ENCODE measurements around the gene RNFT1.
"Not testable (repeated sequence)": the region's sequence is repeated elsewhere in the genome, so short reads cannot be mapped to it uniquely, and the experiment has no call there.

Gene RNFT1

GRCh38 chr17:59964482-59965328, at the start of gene RNFT1:
Gene RNFT1, minus strand, starts transcription at chr17:59964740. Its CDS starts 77 bp downstream, at chr17:59964663.
- peak; percentile 77 for DNase-seq

- DNase-seq = not testable (repeated sequence)
These were observed 44.8 kb upstream of the RNFT1 start for GRCh38 chr17:60009326-60009725.

- DNase-seq = not testable (repeated sequence)
These were observed 43.8 kb upstream of the RNFT1 start for GRCh38 chr17:60008377-60008776.

GRCh38 chr17:60006160-60006559, 41.6 kb upstream of the RNFT1 start:
- DNase-seq = no peak

GRCh38 chr17:60004561-60004960, 40.0 kb upstream of the RNFT1 start:
- not testable (repeated sequence) for DNase-seq

GRCh38 chr17:60002405-60002804, 37.9 kb upstream of the RNFT1 start:
- DNase-seq = not testable (repeated sequence)

- not testable (repeated sequence) for DNase-seq
These were observed 32.1 kb upstream of the RNFT1 start for GRCh38 chr17:59996608-59997007.

- DNase-seq = not testable (repeated sequence)
These were observed 10.6 kb upstream of the RNFT1 start for GRCh38 chr17:59975166-59975565.

- DNase-seq = not testable (repeated sequence)
These were observed 8.9 kb upstream of the RNFT1 start for GRCh38 chr17:59973483-59973882.

- no peak for DNase-seq
These were observed 8.2 kb upstream of the RNFT1 start for GRCh38 chr17:59972778-59973177.

GRCh38 chr17:59971771-59972170, 7.2 kb upstream of the RNFT1 start:
- not testable (repeated sequence) for DNase-seq

GRCh38 chr17:59963738-59964481, 630 bp downstream of the RNFT1 start:
- DNase-seq = no peak

- no peak for DNase-seq
These were observed 1.7 kb downstream of the RNFT1 start for GRCh38 chr17:59962739-59963318.

GRCh38 chr17:59959574-59959973, 5.0 kb downstream of the RNFT1 start:
- not testable (repeated sequence) for DNase-seq

GRCh38 chr17:59954856-59955255, 9.7 kb downstream of the RNFT1 start:
- DNase-seq = no peak

GRCh38 chr17:59950049-59950448, 14.5 kb downstream of the RNFT1 start:
- DNase-seq = no peak

- DNase-seq = not testable (repeated sequence)
These were observed 17.2 kb downstream of the RNFT1 start for GRCh38 chr17:59947310-59947709.

GRCh38 chr17:59946433-59946832, 18.1 kb downstream of the RNFT1 start:
- not testable (repeated sequence) for DNase-seq

GRCh38 chr17:59941131-59941530, 23.4 kb downstream of the RNFT1 start:
- no peak for DNase-seq

- DNase-seq = not testable (repeated sequence)
These were observed 23.8 kb downstream of the RNFT1 start for GRCh38 chr17:59940697-59941096.

GRCh38 chr17:59933317-59933716, 31.2 kb downstream of the RNFT1 start:
- not testable (repeated sequence) for DNase-seq

GRCh38 chr17:59930768-59931167, 33.8 kb downstream of the RNFT1 start:
- not testable (repeated sequence) for DNase-seq

- not testable (repeated sequence) for DNase-seq
These were observed 34.4 kb downstream of the RNFT1 start for GRCh38 chr17:59930121-59930520.

All from NK-92 treated with Interleukin-12 subunit alpha and Interleukin-12 subunit beta, amount 100 ng/mL, for 24 hours (cell line).